A549 (cell line): ENCODE results near the gene CHCHD6. TPM values are rescaled to one million over a fixed set of nuclear protein-coding genes. Genes with fewer than 3 reads are reported as not detected.

Source experiments
- ATAC-seq, 2 experiments: fragments of 200-7000 bp in 1 of 2; fragments of >200 bp in 1 of 2; cut with Nextera tagmentation in 1 of 2; cut with Tn5 transposase in 1 of 2; 3 replicates each; pipeline versions ENCODE4 v1.8.0 to v1.9.1; 2018 to 2020; ENCODE audit warnings: mild to moderate bottlenecking in 1 of 2, moderate library complexity in 1 of 2
- CTCF ChIA-PET: fragments of 300-600 bp; sonication (Branson Sonifier 250); formaldehyde crosslinking; extraction: SDS; loops from one replicate; lab custom pipeline; 2021; ENCODE audit warnings: antibody characterized with exemption, inconsistent platforms; lab: Yijun Ruan, JAX
- POLR2A ChIA-PET: fragments of 350-600 bp; formaldehyde crosslinking; extraction: SDS; loops from one replicate; lab custom pipeline; 2021; ENCODE audit warnings: antibody characterized with exemption, inconsistent platforms; lab: Yijun Ruan, JAX
- DNase-seq, 2 experiments: peaks; one replicate each; pipeline versions ENCODE4 v3.0.0 to v3.0.0-alpha.2; 2011 to 2016; ENCODE audit warnings: low read depth in 1 of 2, low spot score in 1 of 2
- FAIRE-seq: peaks from 2 replicates; lab custom pipeline; 2011; peaks lifted over from hg19 to GRCh38; lab: Jason Lieb, UNC
- H3K27ac ChIP-seq, 2 experiments: fragments of >200 bp; sonication (Bioruptor Twin); formaldehyde crosslinking; 3 replicates each; pipeline ENCODE4 v1.5.1; 2016 to 2017
- H3K4me1 ChIP-seq: fragments of >200 bp; sonication (Bioruptor Twin); formaldehyde crosslinking; 3 replicates; pipeline ENCODE4 v1.6.1; 2016
- H3K4me2 ChIP-seq: fragments of >200 bp; sonication (Bioruptor Twin); formaldehyde crosslinking; 3 replicates; pipeline ENCODE4 v1.6.1; 2016
- H3K4me3 ChIP-seq: fragments of >200 bp; sonication (Bioruptor Twin); formaldehyde crosslinking; 3 replicates; pipeline ENCODE4 v1.5.1; 2016
- H3K9me3 ChIP-seq: fragments of >200 bp; sonication (Bioruptor Twin); formaldehyde crosslinking; 3 replicates; pipeline ENCODE4 v1.6.1; 2016
- ATOH8 ChIP-seq: fragments of 250-450 bp; sonication (Bioruptor Pico); IDR thresholded peaks from 2 replicates; pipeline ENCODE4 v1.5.0; 2020; ENCODE audit warnings: low read depth, mild to moderate bottlenecking, moderate library complexity
- BHLHE40 ChIP-seq: IDR thresholded peaks from 2 replicates; pipeline ENCODE4 v1.6.1; 2012; ENCODE audit warnings: low read depth, low read length, inconsistent platforms
- CHD2 ChIP-seq: fragments of 150-350 bp; IDR thresholded peaks from 2 replicates; pipeline ENCODE4 v1.6.1; 2014; ENCODE audit warnings: low read length; ENCODE audit not compliant: partially characterized antibody
- CTCF ChIP-seq: fragments of >200 bp; sonication (Bioruptor Twin); formaldehyde crosslinking; IDR thresholded peaks from 3 replicates; pipeline ENCODE4 v1.5.1; 2016
- FOXS1 ChIP-seq: fragments of 250-450 bp; sonication (Bioruptor Pico); IDR thresholded peaks from 2 replicates; pipeline ENCODE4 v1.5.0; 2020; ENCODE audit warnings: mild to moderate bottlenecking, moderate library complexity
- HES2 ChIP-seq: fragments of >200 bp; sonication (Bioruptor Twin); formaldehyde crosslinking; IDR thresholded peaks from 2 replicates; pipeline ENCODE4 v1.6.1; 2016
- HMGXB4 ChIP-seq: fragments of 250-450 bp; sonication (Bioruptor Pico); IDR thresholded peaks from 2 replicates; pipeline ENCODE4 v1.5.0; 2021; ENCODE audit warnings: mild to moderate bottlenecking, moderate library complexity, borderline replicate concordance
- HOXB13 ChIP-seq: fragments of 250-450 bp; sonication (Bioruptor Pico); IDR thresholded peaks from 2 replicates; pipeline ENCODE4 v1.5.0; 2020; ENCODE audit warnings: low read depth, mild to moderate bottlenecking, moderate library complexity
- MAFK ChIP-seq: fragments of 450-650 bp; IDR thresholded peaks from 2 replicates; pipeline ENCODE4 v1.6.1; 2014; ENCODE audit not compliant: partially characterized antibody
- MYC ChIP-seq: IDR thresholded peaks from 2 replicates; pipeline ENCODE4 v1.6.1; 2012; ENCODE audit warnings: mild to moderate bottlenecking, inconsistent platforms, low read length, improper control_type of control experiment, borderline replicate concordance
- NR3C1 ChIP-seq: fragments of >200 bp; sonication (Bioruptor Twin); formaldehyde crosslinking; IDR thresholded peaks from 3 replicates; pipeline ENCODE4 v1.6.1; 2017
- RAD21 ChIP-seq, 2 experiments: fragments of >200 bp in 1 of 2; sonication (Bioruptor Twin) in 1 of 2; formaldehyde crosslinking in 1 of 2; IDR thresholded peaks in 1 of 2; conservative IDR thresholded peaks in 1 of 2; 2 replicates in 1 of 2; 3 replicates in 1 of 2; pipeline ENCODE4 v1.6.1; 2012 to 2018; ENCODE audit warnings: inconsistent platforms in 1 of 2
- RFX5 ChIP-seq: fragments of 450-650 bp; IDR thresholded peaks from 2 replicates; pipeline ENCODE4 v1.7.1; 2014; ENCODE audit warnings: antibody characterized with exemption, mild to moderate bottlenecking, moderate library complexity
- RNF2 ChIP-seq: fragments of 200-600 bp; sonication (generic); IDR thresholded peaks from 2 replicates; pipeline ENCODE4 v1.6.1; 2016; ENCODE audit warnings: low read depth, mild to moderate bottlenecking, antibody characterized with exemption, moderate library complexity, borderline replicate concordance
- SREBF2 ChIP-seq: fragments of 450-650 bp; IDR thresholded peaks from 2 replicates; pipeline ENCODE4 v1.6.1; 2014; ENCODE audit warnings: mild to moderate bottlenecking, moderate library complexity
- TP53 ChIP-seq: fragments of 250-450 bp; sonication (Bioruptor Pico); IDR thresholded peaks from 2 replicates; pipeline ENCODE4 v1.5.0; 2021; ENCODE audit warnings: mild to moderate bottlenecking, moderate library complexity
- USF2 ChIP-seq: fragments of 450-650 bp; IDR thresholded peaks from 2 replicates; pipeline ENCODE4 v1.6.1; 2014; ENCODE audit warnings: antibody characterized with exemption
- ZSCAN20 ChIP-seq: fragments of 250-450 bp; sonication (Bioruptor Pico); IDR thresholded peaks from 2 replicates; pipeline ENCODE4 v1.8.0; 2022; ENCODE audit warnings: mild to moderate bottlenecking, moderate library complexity
- WGBS: methylation state at CpG from one replicate; pipeline ENCODE4 v1.1.6; 2017; ENCODE audit errors: missing lambda C conversion rate; 5-methylcytosine and 5-hydroxymethylcytosine counted together
- polyA plus RNA-seq, 4 experiments: library from polyadenylated mRNA; depleted of rRNA in 3 of 4; stranded (reverse); fragments of >200 nt; fragmentation: RNase III in 1 of 4; extraction: RNeasy Plus Mini Kit Qiagen cat#74134 plus additional on column Dnase treatment in 1 of 4; gene quantifications; 2 replicates in 3 of 4; 3 replicates in 1 of 4; pipeline ENCODE4 v1.2.3, GENCODE V29; 2011 to 2017
- TF ChIP-seq, protein P1 (sequence below): IDR thresholded peaks from 2 replicates; pipeline ENCODE4 v1.6.1; 2012
- TF ChIP-seq, protein P2 (sequence below): fragments of 200-600 bp; sonication (generic); IDR thresholded peaks from 2 replicates; pipeline ENCODE4 v1.6.1; 2016; ENCODE audit warnings: antibody characterized with exemption, mild to moderate bottlenecking, moderate library complexity

The CHCHD6 gene
- polyA plus RNA-seq, 2 of the 4 experiments (the other 2 are of a cell fraction) = 15.0 to 18.1 TPM

DNA sequence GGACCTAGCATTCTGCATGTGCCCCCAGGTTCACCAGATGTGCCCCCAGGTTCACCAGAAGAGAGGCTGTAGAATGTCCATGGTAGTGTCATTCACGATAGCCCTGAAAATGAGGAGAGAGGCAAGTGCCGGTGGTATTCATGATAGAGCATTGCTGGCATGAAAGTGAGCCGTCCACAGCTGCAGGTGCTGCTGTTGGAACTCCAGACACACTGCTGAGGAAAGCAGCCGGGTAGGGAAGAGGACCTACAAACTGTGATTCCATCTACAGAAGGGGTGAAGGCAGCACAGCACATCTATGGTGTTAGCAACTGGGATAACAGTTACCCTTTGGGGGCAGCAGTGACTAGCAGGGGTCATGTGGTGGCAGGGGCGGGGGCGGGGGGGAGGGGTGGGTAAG lies 153.9 kb downstream of the CHCHD6 start:
- FAIRE-seq = no peak
- CTCF ChIA-PET = no interaction called here
- H3K4me1 ChIP-seq = peaks cover 25% of the 10 kb centered on the region
- H3K4me2 ChIP-seq = peak overlapping the region; percentile 84; the same call in 1 of the 3 replicates
- TF ChIP-seq HMGXB4 (CRISPR knock-in tag) = no peak
- no peak for TF ChIP-seq CTCF
- no peak for TF ChIP-seq BHLHE40
- no peak for TF ChIP-seq TP53
- TF ChIP-seq RFX5 = no peak
- TF ChIP-seq, protein P1, sequence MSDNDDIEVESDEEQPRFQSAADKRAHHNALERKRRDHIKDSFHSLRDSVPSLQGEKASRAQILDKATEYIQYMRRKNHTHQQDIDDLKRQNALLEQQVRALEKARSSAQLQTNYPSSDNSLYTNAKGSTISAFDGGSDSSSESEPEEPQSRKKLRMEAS = no peak
- TF ChIP-seq RNF2 = no peak
- peak overlapping the region; percentile 83 to 90 for H3K27ac ChIP-seq
- no peak for ATAC-seq
- H3K9me3 ChIP-seq = no peaks in the 10 kb centered on the region
- DNase-seq = no peak
- WGBS = 87% methylated on average over 3 of the region's 6 CpGs
- no peak overlapping the region for H3K4me3 ChIP-seq
- POLR2A ChIA-PET = no interaction called here

DNA sequence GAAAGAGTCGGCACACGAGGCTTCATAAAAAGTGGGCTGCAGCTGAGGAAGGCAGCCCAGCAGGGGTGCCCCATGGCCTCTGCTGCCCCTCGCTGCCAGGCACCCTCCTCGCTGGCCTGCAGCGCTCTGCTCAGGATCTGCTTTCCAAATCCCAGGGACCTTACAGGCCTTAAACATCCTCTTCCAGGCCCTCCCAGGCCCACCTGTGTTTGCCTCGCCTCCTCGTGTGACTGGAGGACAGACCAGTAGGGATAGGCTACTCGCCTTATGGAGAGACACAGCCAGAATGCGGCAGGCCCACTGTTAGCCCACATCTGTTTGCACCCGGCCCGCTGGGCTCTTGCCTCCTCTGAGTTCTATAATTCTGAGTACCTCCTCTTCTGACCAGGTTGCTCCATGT lies 154.4 kb downstream of the CHCHD6 start:
- TF ChIP-seq ATOH8 (CRISPR knock-in tag) (no peak), RNF2 (no peak), USF2 (no peak), HES2 (no peak), NR3C1 (no peak), RAD21 (conservative IDR thresholded peaks at IDR 0.05 in 1 of 2, IDR thresholded peaks at IDR 0.05 in 1 of 2) (no peak), MYC (no peak), MAFK (no peak), HOXB13 (CRISPR knock-in tag) (no peak), SREBF2 (no peak), FOXS1 (CRISPR knock-in tag) (no peak), CHD2 (no peak), ZSCAN20 (CRISPR knock-in tag) (no peak)
- TF ChIP-seq, protein P2, sequence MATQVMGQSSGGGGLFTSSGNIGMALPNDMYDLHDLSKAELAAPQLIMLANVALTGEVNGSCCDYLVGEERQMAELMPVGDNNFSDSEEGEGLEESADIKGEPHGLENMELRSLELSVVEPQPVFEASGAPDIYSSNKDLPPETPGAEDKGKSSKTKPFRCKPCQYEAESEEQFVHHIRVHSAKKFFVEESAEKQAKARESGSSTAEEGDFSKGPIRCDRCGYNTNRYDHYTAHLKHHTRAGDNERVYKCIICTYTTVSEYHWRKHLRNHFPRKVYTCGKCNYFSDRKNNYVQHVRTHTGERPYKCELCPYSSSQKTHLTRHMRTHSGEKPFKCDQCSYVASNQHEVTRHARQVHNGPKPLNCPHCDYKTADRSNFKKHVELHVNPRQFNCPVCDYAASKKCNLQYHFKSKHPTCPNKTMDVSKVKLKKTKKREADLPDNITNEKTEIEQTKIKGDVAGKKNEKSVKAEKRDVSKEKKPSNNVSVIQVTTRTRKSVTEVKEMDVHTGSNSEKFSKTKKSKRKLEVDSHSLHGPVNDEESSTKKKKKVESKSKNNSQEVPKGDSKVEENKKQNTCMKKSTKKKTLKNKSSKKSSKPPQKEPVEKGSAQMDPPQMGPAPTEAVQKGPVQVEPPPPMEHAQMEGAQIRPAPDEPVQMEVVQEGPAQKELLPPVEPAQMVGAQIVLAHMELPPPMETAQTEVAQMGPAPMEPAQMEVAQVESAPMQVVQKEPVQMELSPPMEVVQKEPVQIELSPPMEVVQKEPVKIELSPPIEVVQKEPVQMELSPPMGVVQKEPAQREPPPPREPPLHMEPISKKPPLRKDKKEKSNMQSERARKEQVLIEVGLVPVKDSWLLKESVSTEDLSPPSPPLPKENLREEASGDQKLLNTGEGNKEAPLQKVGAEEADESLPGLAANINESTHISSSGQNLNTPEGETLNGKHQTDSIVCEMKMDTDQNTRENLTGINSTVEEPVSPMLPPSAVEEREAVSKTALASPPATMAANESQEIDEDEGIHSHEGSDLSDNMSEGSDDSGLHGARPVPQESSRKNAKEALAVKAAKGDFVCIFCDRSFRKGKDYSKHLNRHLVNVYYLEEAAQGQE = no peak
- Histone ChIP-seq H3K4me1 (peaks cover 25% of the 10 kb centered on the region), H3K4me3 (no peak overlapping the region), H3K9me3 (no peaks in the 10 kb centered on the region), H3K27ac (peak overlapping the region; percentile 83 to 90), H3K4me2 (peak overlapping the region; percentile 84)
- ATAC-seq (peak in 1 of 2 experiments; percentile 51; a peak in 1 of 6 replicates), FAIRE-seq (no peak), DNase-seq (no peak)
- ChIA-PET POLR2A (no interaction called here), CTCF (interaction anchor here (1.1 kb wide), 1 partner anchor 108 kb away, joined by 3 read pairs; no protein-coding TSS in a partner anchor)
- 42% methylated on average over 5 of the region's 11 CpGs for WGBS
